Transverse colon (tissue), 4 donors: ENCODE measurements around the gene MAGI2. TPM values are rescaled to one million over a fixed set of nuclear protein-coding genes. Genes with fewer than 3 reads are reported as not detected.
"Not testable (repeated sequence)": the region's sequence is repeated elsewhere in the genome, so short reads cannot be mapped to it uniquely, and the experiment has no call there.

ENCODE experiments used
- DNase-seq: peaks from one replicate; pipeline ENCODE4 v3.0.0-alpha.2; 2019
- H3K27ac ChIP-seq, 4 donors: fragments of 200-600 bp; sonication (generic); 2 replicates each; pipeline ENCODE4 v1.5.1; 2016 to 2018; ENCODE audit warnings: inconsistent platforms in 4 of 4
- H3K27me3 ChIP-seq: fragments of 200-600 bp; sonication (generic); 2 replicates; pipeline ENCODE4 v1.5.1; 2017; ENCODE audit warnings: inconsistent platforms
- H3K36me3 ChIP-seq, 4 donors: fragments of 200-600 bp; sonication (generic); 2 replicates each; pipeline ENCODE4 v1.5.1; 2017 to 2019; ENCODE audit warnings: inconsistent platforms in 4 of 4
- H3K4me1 ChIP-seq, 4 donors: fragments of 200-600 bp; sonication (generic); 2 replicates each; pipeline ENCODE4 v1.5.1; 2017 to 2020; ENCODE audit warnings: inconsistent platforms in 4 of 4
- H3K4me3 ChIP-seq, 4 donors: fragments of 200-600 bp; sonication (generic); 1 replicate in 1 of 4; 2 replicates in 3 of 4; pipeline versions ENCODE4 v1.5.1 to v1.6.1; 2017 to 2019; ENCODE audit warnings: inconsistent platforms in 4 of 4
- H3K9me3 ChIP-seq, 2 donors: fragments of 200-600 bp; sonication (generic); 2 replicates each; pipeline ENCODE4 v1.5.1; 2017 to 2019; ENCODE audit warnings: inconsistent platforms in 2 of 2
- CTCF ChIP-seq, 5 experiments: fragments of 200-600 bp in 3 of 5; fragments of 450-650 bp in 2 of 5; sonication (generic) in 3 of 5; IDR thresholded peaks; 1 replicate in 2 of 5; 2 replicates in 3 of 5; pipeline ENCODE4 v1.5.1; 2016 to 2017; ENCODE audit warnings: antibody characterized with exemption in 5 of 5, inconsistent platforms in 3 of 5, mild to moderate bottlenecking in 2 of 5, moderate library complexity in 1 of 5
- EP300 ChIP-seq: sonication (generic); formaldehyde crosslinking; IDR thresholded peaks from one replicate; pipeline ENCODE4 v1.6.1; 2017; ENCODE audit warnings: antibody characterized with exemption, low read depth
- POLR2A ChIP-seq: fragments of 450-650 bp; IDR thresholded peaks from one replicate; pipeline ENCODE4 v1.6.1; 2016; ENCODE audit warnings: antibody characterized with exemption, mild to moderate bottlenecking, moderate library complexity
- POLR2AphosphoS5 ChIP-seq, 3 donors: sonication (generic); formaldehyde crosslinking; IDR thresholded peaks; one replicate each; pipeline ENCODE4 v1.6.1; 2016; ENCODE audit warnings: antibody characterized with exemption in 3 of 3
- WGBS, 2 donors: methylation state at CpG; one replicate each; pipeline ENCODE4 v1.1.5; 2018; ENCODE audit warnings: low coverage in 1 of 2; 5-methylcytosine and 5-hydroxymethylcytosine counted together
- in situ Hi-C, 4 donors: fragments of 200-750 bp; cut with MboI; loops; one replicate each; pipeline versions ENCODE4 v1.15.0 to v1.15.1; 2017; ENCODE audit warnings: low sequenced_read_pairs in 3 of 4, low pct_ligation_motif_present in 1 of 4, low pct_unique_long_range_greater_than_20kb in 1 of 4
- intact Hi-C: fragments of 100-400 bp; cut with DNase I; formaldehyde crosslinking; loops from one replicate; pipeline ENCODE4 v1.15.1; 2023; ENCODE audit warnings: low total_unique reads
- total RNA-seq, 4 donors: library from RNA; depleted of rRNA; stranded (reverse); fragments of >200 nt; gene quantifications; one replicate each; pipeline ENCODE4 v1.1.0, GENCODE V29; 2016

The MAGI2 gene
- total RNA-seq, 4 donors from 2014 or later, result 1.6 to 9.7 (median 4.1) TPM

GRCh38 chr7:78585980-78586379 lies 867.5 kb downstream of the MAGI2 start:
- no peaks in the 10 kb centered on the region for H3K36me3 ChIP-seq
- no peaks in the 10 kb centered on the region for H3K9me3 ChIP-seq
- H3K4me1 ChIP-seq, result no peaks in the 10 kb centered on the region
- intact Hi-C loops, result no loop called here
- in situ Hi-C loops, result no loop called here
- no peak overlapping the region for H3K4me3 ChIP-seq
- no peak overlapping the region for H3K27ac ChIP-seq
- no peak for DNase-seq
- H3K27me3 ChIP-seq, result no peaks in the 10 kb centered on the region
- no peak for TF ChIP-seq EP300
- TF ChIP-seq POLR2A, result no peak
- TF ChIP-seq CTCF (IDR thresholded peaks at IDR 0.05), result no peak
- TF ChIP-seq POLR2AphosphoS5 (IDR thresholded peaks at IDR 0.05), result no peak
- 86% methylated on average over 4 of the region's 4 CpGs; no CpG with 5 or more reads in 1 of the 2 donors for WGBS, 2 donors

GRCh38 chr7:78578686-78579085 lies 874.8 kb downstream of the MAGI2 start:
- DNase-seq, result no peak
- TF ChIP-seq CTCF (IDR thresholded peaks at IDR 0.05), result no peak
- no peak for TF ChIP-seq POLR2AphosphoS5 (IDR thresholded peaks at IDR 0.05)
- no peak overlapping the region for H3K27ac ChIP-seq
- no peaks in the 10 kb centered on the region for H3K9me3 ChIP-seq
- H3K27me3 ChIP-seq, result no peaks in the 10 kb centered on the region
- intact Hi-C loops, result no loop called here
- in situ Hi-C loops, result no loop called here
- H3K36me3 ChIP-seq, result no peaks in the 10 kb centered on the region
- no peak overlapping the region for H3K4me3 ChIP-seq
- H3K4me1 ChIP-seq, result no peaks in the 10 kb centered on the region
- 49 to 50% methylated on average over 1 to 2 of the region's 2 CpGs for WGBS, 2 donors

GRCh38 chr7:78577174-78577952 lies 876.1 kb downstream of the MAGI2 start:
- DNase-seq, H3K27me3 ChIP-seq, H3K4me3 ChIP-seq, in situ Hi-C loops, H3K4me1 ChIP-seq, H3K36me3 ChIP-seq, H3K9me3 ChIP-seq, H3K27ac ChIP-seq, intact Hi-C loops: not testable (repeated sequence)
- WGBS, 2 donors, result 81% methylated on average over 7 of the region's 7 CpGs

- Histone ChIP-seq H3K4me3 (no peak overlapping the region), H3K27ac (no peak overlapping the region), H3K4me1 (no peaks in the 10 kb centered on the region), H3K9me3 (no peaks in the 10 kb centered on the region), H3K27me3 (no peaks in the 10 kb centered on the region), H3K36me3 (no peaks in the 10 kb centered on the region)
- DNase-seq, result no peak
- intact Hi-C loops, result no loop called here
- TF ChIP-seq EP300, result no peak
- TF ChIP-seq POLR2AphosphoS5 (IDR thresholded peaks at IDR 0.05), result no peak
- TF ChIP-seq POLR2A, result no peak
- TF ChIP-seq CTCF (IDR thresholded peaks at IDR 0.05), result no peak
- in situ Hi-C loops, result no loop called here
These were observed 877.2 kb downstream of the MAGI2 start for GRCh38 chr7:78576236-78576635.

- in situ Hi-C loops, result no loop called here
- TF ChIP-seq CTCF (IDR thresholded peaks at IDR 0.05) (no peak), EP300 (no peak), POLR2AphosphoS5 (IDR thresholded peaks at IDR 0.05) (no peak), POLR2A (no peak)
- no peaks in the 10 kb centered on the region for H3K9me3 ChIP-seq
- WGBS, 2 donors, result 78% methylated on average over 1 of the region's 1 CpG
- no peaks in the 10 kb centered on the region for H3K4me1 ChIP-seq
- intact Hi-C loops, result no loop called here
- no peaks in the 10 kb centered on the region for H3K27me3 ChIP-seq
- no peaks in the 10 kb centered on the region for H3K36me3 ChIP-seq
- no peak for DNase-seq
- no peak overlapping the region for H3K4me3 ChIP-seq
- H3K27ac ChIP-seq, result no peak overlapping the region
These were observed 882.2 kb downstream of the MAGI2 start for GRCh38 chr7:78571292-78571691.
